Heart right ventricle (tissue), 16 donors: Measurements from ENCODE around the gene GRIN2A. TPM values are rescaled to one million over a fixed set of nuclear protein-coding genes. Genes with fewer than 3 reads are reported as not detected.

Experiments
- ATAC-seq, 8 donors: fragments of 200-7000 bp; cut with Tn5 transposase; one replicate each; pipeline ENCODE4 v1.9.1; 2020; ENCODE audit warnings: mild to moderate bottlenecking in 8 of 8, moderate library complexity in 8 of 8, moderate number of reproducible peaks in 1 of 8
- DNase-seq, 2 donors: peaks; one replicate each; pipeline ENCODE4 v3.0.0-alpha.2; 2020
- H3K27ac ChIP-seq, 10 donors: fragments of 200-600 bp; sonication (generic) in 2 of 10; one replicate each; pipeline versions ENCODE4 v1.5.0 to v1.8.0; 2020 to 2022; ENCODE audit warnings: mild to moderate bottlenecking in 3 of 10
- H3K27me3 ChIP-seq, 7 donors: fragments of 200-600 bp; one replicate each; pipeline ENCODE4 v1.8.0; 2021 to 2022; ENCODE audit warnings: mild to moderate bottlenecking in 2 of 7
- H3K36me3 ChIP-seq, 9 donors: fragments of 200-600 bp; sonication (generic) in 1 of 9; one replicate each; pipeline versions ENCODE4 v1.5.0 to v1.8.0; 2020 to 2022; ENCODE audit warnings: mild to moderate bottlenecking in 2 of 9
- H3K4me1 ChIP-seq, 9 donors: fragments of 200-600 bp; sonication (generic) in 1 of 9; one replicate each; pipeline versions ENCODE4 v1.5.0 to v1.8.0; 2020 to 2022; ENCODE audit warnings: mild to moderate bottlenecking in 4 of 9
- H3K4me3 ChIP-seq, 10 donors: fragments of 200-600 bp; sonication (generic) in 2 of 10; one replicate each; pipeline versions ENCODE4 v1.5.0 to v1.8.0; 2020 to 2022; ENCODE audit warnings: mild to moderate bottlenecking in 7 of 10, moderate library complexity in 2 of 10
- H3K9me3 ChIP-seq, 11 donors: fragments of 200-600 bp in 10 of 11; sonication (generic) in 2 of 11; one replicate each; pipeline versions ENCODE4 v1.5.0 to v1.8.0; 2013 to 2022; ENCODE audit warnings: mild to moderate bottlenecking in 2 of 11, control low read depth in 1 of 11, moderate library complexity in 1 of 11
- WGBS, 2 donors: extraction: QIAGEN DNeasy Blood & Tissue Kit; methylation state at CpG; one replicate each; pipeline ENCODE4 v1.1.7; 2013; ENCODE audit warnings: inconsistent platforms in 1 of 2; 5-methylcytosine and 5-hydroxymethylcytosine counted together
- intact Hi-C, 10 donors: fragments of 100-400 bp; cut with DNase I; formaldehyde crosslinking; loops; one replicate each; pipeline versions ENCODE4 v1.11.1 to v1.14.2; 2022
- polyA plus RNA-seq, 2 donors: library from polyadenylated mRNA; stranded (reverse); fragments of 200-250 nt; gene quantifications; one replicate each; pipeline ENCODE4 v1.2.3, GENCODE V29; 2013
- total RNA-seq, 10 donors: library from RNA; stranded (reverse); fragmentation: NEBNext Ultra II Directional in 3 of 10; extraction: Animal tissue kit (Norgen Biotek cat#: 25700) in 3 of 10; gene quantifications; one replicate each; pipeline versions ENCODE4 v1.2.1 to v1.2.4, GENCODE V29; 2021 to 2023
- TF ChIP-seq, protein P1 (sequence below), 9 donors: fragments of 200-600 bp; sonication (generic) in 2 of 9; IDR thresholded peaks; one replicate each; pipeline versions ENCODE4 v1.5.0 to v1.8.0; 2021 to 2022; ENCODE audit warnings: antibody characterized with exemption in 9 of 9, mild to moderate bottlenecking in 5 of 9, moderate library complexity in 1 of 9
- donor health status: Arrhythmogenic right ventricular cardiomyopathy.
- donor health status: ischemic (EF 13 %, LVEDD 7.1; RV severe dilation, severe dysfunction).
- donor health status: healthy with polysubstance abuse.
- donor health status: DM: no; HTN: yes; CAD: no.
- donor health status: DM: no; HTN: no; CAD: no.
- donor health status: ischemic (EF 25% LVEDD 6.9; RV normal size, moderate dysfunction).
- donor health status: ischemic (EF 25% LVEDD 5.7; RV mildly dilated, moderate dysfunction).
- donor health status: healthy.
- donor health status: DM: yes; HTN: yes; CAD: no.
- donor health status: Ischemic cardiomyopathy.
- donor health status: ischemic (EF 35%, LVEDD 5.7; RV mildly dilated, moderate dysfunction).
- donor health status: nonischemic (EF 11% LVEDD 7.7; RV severe dilation, severe dysfunction).
- donor health status: DM: yes; HTN: yes; CAD: no.
- donor health status: PGD.
- donor health status: ischemic (EF 29% LVEDD 5.4; RV normal size, mild dysfunction).
- donor health status: nonischemic (EF 23%, LVEDD 6.1; RV moderate dilation, normal function).

Gene GRIN2A
- total and polyA plus RNA-seq, 12 donors, result 0.01 to 11.7 (median 4.7) TPM

GRCh38 chr16:10107081-10107480 lies 75.1 kb downstream of the GRIN2A start:
- no peak for ATAC-seq
- intact Hi-C loops, result no loop called here
- Histone ChIP-seq H3K4me3 (no peak overlapping the region), H3K4me1 (no peaks in the 10 kb centered on the region), H3K27me3 (peaks cover 0 to 32% (median 4%) of the 10 kb centered on the region in 7 donors), H3K27ac (no peak overlapping the region), H3K36me3 (no peaks in the 10 kb centered on the region), H3K9me3 (no peaks in the 10 kb centered on the region)
- TF ChIP-seq, protein P1, sequence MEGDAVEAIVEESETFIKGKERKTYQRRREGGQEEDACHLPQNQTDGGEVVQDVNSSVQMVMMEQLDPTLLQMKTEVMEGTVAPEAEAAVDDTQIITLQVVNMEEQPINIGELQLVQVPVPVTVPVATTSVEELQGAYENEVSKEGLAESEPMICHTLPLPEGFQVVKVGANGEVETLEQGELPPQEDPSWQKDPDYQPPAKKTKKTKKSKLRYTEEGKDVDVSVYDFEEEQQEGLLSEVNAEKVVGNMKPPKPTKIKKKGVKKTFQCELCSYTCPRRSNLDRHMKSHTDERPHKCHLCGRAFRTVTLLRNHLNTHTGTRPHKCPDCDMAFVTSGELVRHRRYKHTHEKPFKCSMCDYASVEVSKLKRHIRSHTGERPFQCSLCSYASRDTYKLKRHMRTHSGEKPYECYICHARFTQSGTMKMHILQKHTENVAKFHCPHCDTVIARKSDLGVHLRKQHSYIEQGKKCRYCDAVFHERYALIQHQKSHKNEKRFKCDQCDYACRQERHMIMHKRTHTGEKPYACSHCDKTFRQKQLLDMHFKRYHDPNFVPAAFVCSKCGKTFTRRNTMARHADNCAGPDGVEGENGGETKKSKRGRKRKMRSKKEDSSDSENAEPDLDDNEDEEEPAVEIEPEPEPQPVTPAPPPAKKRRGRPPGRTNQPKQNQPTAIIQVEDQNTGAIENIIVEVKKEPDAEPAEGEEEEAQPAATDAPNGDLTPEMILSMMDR (IDR thresholded peaks at IDR 0.05), result no peak
- 90 to 96% methylated on average over 1 of the region's 1 CpG for WGBS, 2 donors
- DNase-seq, result no peak

- TF ChIP-seq, protein P1 (IDR thresholded peaks at IDR 0.05), result no peak
- no peak for DNase-seq
- WGBS, 2 donors, result 81 to 89% methylated on average over 1 of the region's 1 CpG
Measured at GRCh38 chr16:10103700-10104099, 78.5 kb downstream of the GRIN2A start.

GRCh38 chr16:10103118-10103517 lies 79.1 kb downstream of the GRIN2A start:
- DNase-seq, result no peak
- Histone ChIP-seq H3K36me3 (no peaks in the 10 kb centered on the region), H3K9me3 (peaks cover 0 to under 1% (median 0%) of the 10 kb centered on the region in 11 donors), H3K27me3 (peaks cover 0 to 34% (median 7%) of the 10 kb centered on the region in 7 donors), H3K27ac (no peak overlapping the region), H3K4me1 (no peaks in the 10 kb centered on the region), H3K4me3 (no peak overlapping the region)
- intact Hi-C loops, result no loop called here
- TF ChIP-seq, protein P1 (IDR thresholded peaks at IDR 0.05), result no peak
- ATAC-seq, result no peak

More at GRCh38 chr16:10103700-10104099, 78.5 kb downstream of the GRIN2A start:
- no peaks in the 10 kb centered on the region for H3K9me3 ChIP-seq
- no peak overlapping the region for H3K4me3 ChIP-seq
- H3K27ac ChIP-seq, result no peak overlapping the region
- no peaks in the 10 kb centered on the region for H3K36me3 ChIP-seq
- ATAC-seq, result no peak
- intact Hi-C loops, result no loop called here
- peaks cover 0 to 34% (median 7%) of the 10 kb centered on the region in 7 donors for H3K27me3 ChIP-seq
- H3K4me1 ChIP-seq, result no peaks in the 10 kb centered on the region

DNA sequence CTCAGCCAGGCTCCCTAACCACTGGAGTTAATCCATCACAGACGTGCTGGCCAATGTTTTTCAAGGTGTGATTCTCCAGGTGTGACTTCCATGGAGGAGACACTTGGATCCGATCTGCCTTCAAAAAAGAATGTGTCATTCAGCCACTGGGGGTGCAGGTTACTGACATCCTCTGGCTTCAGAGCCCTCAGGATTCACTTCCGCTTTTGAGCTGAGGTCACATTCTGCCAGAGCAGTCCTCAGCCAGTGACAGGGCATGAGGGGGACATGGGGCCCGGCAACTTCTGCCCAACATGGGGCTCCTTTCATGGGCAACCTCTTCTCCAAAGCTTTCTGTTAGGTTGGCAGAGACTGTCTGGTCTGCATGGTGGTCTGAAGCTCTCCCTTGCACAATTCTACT lies 81.4 kb downstream of the GRIN2A start:
- ATAC-seq (no peak), DNase-seq (no peak)
- Histone ChIP-seq H3K36me3 (no peaks in the 10 kb centered on the region), H3K27me3 (peaks cover 0 to 34% (median 7%) of the 10 kb centered on the region in 7 donors), H3K27ac (no peak overlapping the region), H3K4me1 (no peaks in the 10 kb centered on the region), H3K4me3 (no peak overlapping the region), H3K9me3 (peaks cover 0 to 18% (median 0%) of the 10 kb centered on the region in 11 donors)
- intact Hi-C loops, result no loop called here
- 66 to 70% methylated on average over 4 of the region's 4 CpGs for WGBS, 2 donors
- TF ChIP-seq, protein P1 (IDR thresholded peaks at IDR 0.05), result no peak
